ENCODE results near the gene EGFL7. TPM values are rescaled to one million over a fixed set of nuclear protein-coding genes. Genes with fewer than 3 reads are reported as not detected.

Gene EGFL7
- total and polyA plus RNA-seq, 7 donors = 6.0 to 75.6 (median 43.4) TPM

- TF ChIP-seq POLR2AphosphoS5 (IDR thresholded peaks at IDR 0.05) (no peak), POLR2A (IDR thresholded peaks at IDR 0.05) (no peak), CTCF (IDR thresholded peaks at IDR 0.05) (no peak), EP300 (IDR thresholded peaks at IDR 0.05) (no peak)
- Histone ChIP-seq H3K4me3 (no peak overlapping the region), H3K27me3 (no peaks in the 10 kb centered on the region), H3K4me1 (peaks cover 0 to 15% (median 13%) of the 10 kb centered on the region in 4 donors), H3K27ac (no peak overlapping the region), H3K36me3 (peaks cover 0 to 11% (median 5%) of the 10 kb centered on the region in 4 donors), H3K9me3 (no peaks in the 10 kb centered on the region)
- no peak for DNase-seq
- intact Hi-C loops (cut with DNase I) = no loop called here
- WGBS, 2 donors = 94 to 97% methylated on average over 17 of the region's 17 CpGs
Measured at GRCh38 chr9:136681029-136681428, 18.3 kb downstream of the EGFL7 start.

- DNase-seq = no peak
- TF ChIP-seq POLR2A (IDR thresholded peaks at IDR 0.05) (no peak), POLR2AphosphoS5 (IDR thresholded peaks at IDR 0.05) (no peak), EP300 (IDR thresholded peaks at IDR 0.05) (no peak), CTCF (IDR thresholded peaks at IDR 0.05) (no peak)
- H3K4me3 ChIP-seq = no peak overlapping the region
- 93 to 94% methylated on average over 20 of the region's 20 CpGs for WGBS, 2 donors
- H3K36me3 ChIP-seq = peaks cover 0 to under 1% (median 0%) of the 10 kb centered on the region in 4 donors
- no peak overlapping the region for H3K27ac ChIP-seq
- H3K27me3 ChIP-seq = no peaks in the 10 kb centered on the region
- H3K4me1 ChIP-seq = peaks cover 0 to 21% (median 19%) of the 10 kb centered on the region in 4 donors
- H3K9me3 ChIP-seq = no peaks in the 10 kb centered on the region
- intact Hi-C loops (cut with DNase I) = no loop called here
Measured at GRCh38 chr9:136681945-136682699, 19.4 kb downstream of the EGFL7 start.

- no peak for TF ChIP-seq POLR2AphosphoS5 (IDR thresholded peaks at IDR 0.05)
- TF ChIP-seq CTCF (IDR thresholded peaks at IDR 0.05) = no peak
- TF ChIP-seq POLR2A (IDR thresholded peaks at IDR 0.05) = no peak
- TF ChIP-seq EP300 (IDR thresholded peaks at IDR 0.05) = no peak
- 92 to 94% methylated on average over 10 of the region's 10 CpGs for WGBS, 2 donors
- no peak for DNase-seq
- Histone ChIP-seq H3K27ac (no peak overlapping the region), H3K4me1 (peaks cover 0 to 26% (median 23%) of the 10 kb centered on the region in 4 donors), H3K27me3 (no peaks in the 10 kb centered on the region), H3K4me3 (no peak overlapping the region), H3K9me3 (no peaks in the 10 kb centered on the region), H3K36me3 (no peaks in the 10 kb centered on the region)
- intact Hi-C loops (cut with DNase I) = no loop called here
Measured at GRCh38 chr9:136682710-136683109, 20.0 kb downstream of the EGFL7 start.

- Histone ChIP-seq H3K4me1 (peaks cover 0 to 31% (median 27%) of the 10 kb centered on the region in 4 donors), H3K36me3 (no peaks in the 10 kb centered on the region), H3K4me3 (no peak overlapping the region), H3K27ac (no peak overlapping the region), H3K27me3 (no peaks in the 10 kb centered on the region), H3K9me3 (no peaks in the 10 kb centered on the region)
- TF ChIP-seq EP300 (IDR thresholded peaks at IDR 0.05) = no peak
- no peak for TF ChIP-seq CTCF (IDR thresholded peaks at IDR 0.05)
- no peak for TF ChIP-seq POLR2AphosphoS5 (IDR thresholded peaks at IDR 0.05)
- TF ChIP-seq POLR2A (IDR thresholded peaks at IDR 0.05) = no peak
- WGBS, 2 donors = 92 to 94% methylated on average over 16 of the region's 16 CpGs
- no peak for DNase-seq
- intact Hi-C loops (cut with DNase I) = no loop called here
Measured at GRCh38 chr9:136683173-136683745, 20.5 kb downstream of the EGFL7 start.

Data from sigmoid colon (tissue), 7 donors.